Activated CD8-positive, alpha-beta memory T cell treated with anti-CD3 and anti-CD28 coated beads for 48 hours (primary cell): Measurements from ENCODE around the gene SELE.

Experiments
- DNase-seq, 3 experiments: peaks; one replicate each; pipeline ENCODE4 v3.0.0-alpha.2; 2020; ENCODE audit warnings: low read depth in 2 of 3, low spot score in 2 of 3

The SELE gene, protein sequence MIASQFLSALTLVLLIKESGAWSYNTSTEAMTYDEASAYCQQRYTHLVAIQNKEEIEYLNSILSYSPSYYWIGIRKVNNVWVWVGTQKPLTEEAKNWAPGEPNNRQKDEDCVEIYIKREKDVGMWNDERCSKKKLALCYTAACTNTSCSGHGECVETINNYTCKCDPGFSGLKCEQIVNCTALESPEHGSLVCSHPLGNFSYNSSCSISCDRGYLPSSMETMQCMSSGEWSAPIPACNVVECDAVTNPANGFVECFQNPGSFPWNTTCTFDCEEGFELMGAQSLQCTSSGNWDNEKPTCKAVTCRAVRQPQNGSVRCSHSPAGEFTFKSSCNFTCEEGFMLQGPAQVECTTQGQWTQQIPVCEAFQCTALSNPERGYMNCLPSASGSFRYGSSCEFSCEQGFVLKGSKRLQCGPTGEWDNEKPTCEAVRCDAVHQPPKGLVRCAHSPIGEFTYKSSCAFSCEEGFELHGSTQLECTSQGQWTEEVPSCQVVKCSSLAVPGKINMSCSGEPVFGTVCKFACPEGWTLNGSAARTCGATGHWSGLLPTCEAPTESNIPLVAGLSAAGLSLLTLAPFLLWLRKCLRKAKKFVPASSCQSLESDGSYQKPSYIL

DNA sequence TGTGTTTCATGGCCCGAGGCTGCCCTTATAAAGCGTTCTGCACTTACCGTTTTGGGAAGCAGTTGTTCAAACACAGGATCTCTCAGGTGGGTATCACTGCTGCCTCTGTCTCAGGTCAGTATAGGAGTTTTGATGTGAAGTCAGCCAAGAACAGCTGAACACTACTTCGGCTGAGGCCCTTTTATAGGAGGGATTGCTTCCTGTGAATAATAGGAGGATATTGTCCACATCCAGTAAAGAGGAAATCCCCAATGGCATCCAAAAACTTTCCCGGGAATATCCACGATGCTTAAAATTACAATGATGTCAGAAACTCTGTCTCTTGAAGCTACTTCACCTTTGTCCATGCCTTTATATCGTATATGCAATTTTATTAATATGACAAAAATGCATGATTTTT is at the start of gene SELE:
SELE (minus strand) TSS at position 156 of the 400 bp plus-strand sequence. CDS start 467 bp downstream, outside the sequence.
- DNase-seq, result no peak

DNA sequence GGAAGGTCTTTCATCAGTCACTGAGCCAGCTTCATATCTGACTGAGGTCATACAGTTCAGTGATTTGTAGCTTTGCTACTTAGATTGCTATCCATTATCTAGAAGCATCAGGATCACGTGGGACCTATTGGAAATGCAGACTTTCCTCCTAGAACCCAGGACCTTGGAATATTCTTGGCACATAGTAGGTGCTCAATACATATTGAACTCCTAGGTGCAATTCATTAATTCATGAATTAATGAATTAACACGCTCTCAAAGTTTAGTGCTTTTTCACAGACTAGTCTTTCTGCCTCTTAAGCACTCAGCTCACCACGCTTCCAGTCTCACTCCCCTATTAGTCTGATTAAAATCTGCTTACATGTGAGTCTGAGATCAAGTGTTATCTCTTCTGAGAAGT is 48.7 kb upstream of the SELE start:
- DNase-seq, result no peak

DNA sequence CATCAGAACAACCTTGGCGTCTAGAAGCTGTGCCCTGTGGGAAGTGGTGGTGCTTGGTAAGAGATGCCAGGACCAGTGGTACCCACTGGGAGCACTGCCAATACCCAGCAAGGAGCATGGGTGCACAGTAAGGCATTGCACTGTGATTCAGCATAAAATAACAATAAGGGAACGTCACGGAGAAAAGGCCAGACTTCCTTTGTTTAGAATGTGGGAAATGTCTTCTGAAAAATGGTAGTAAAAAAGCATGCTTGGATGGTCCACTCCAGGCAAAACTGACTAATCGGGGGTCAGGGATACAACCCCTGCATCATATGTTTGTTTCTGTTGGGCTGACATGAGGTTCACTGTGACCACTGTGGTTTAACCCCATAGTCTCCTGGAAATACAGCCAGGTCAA is 46.1 kb upstream of the SELE start:
- DNase-seq, result no peak

DNA sequence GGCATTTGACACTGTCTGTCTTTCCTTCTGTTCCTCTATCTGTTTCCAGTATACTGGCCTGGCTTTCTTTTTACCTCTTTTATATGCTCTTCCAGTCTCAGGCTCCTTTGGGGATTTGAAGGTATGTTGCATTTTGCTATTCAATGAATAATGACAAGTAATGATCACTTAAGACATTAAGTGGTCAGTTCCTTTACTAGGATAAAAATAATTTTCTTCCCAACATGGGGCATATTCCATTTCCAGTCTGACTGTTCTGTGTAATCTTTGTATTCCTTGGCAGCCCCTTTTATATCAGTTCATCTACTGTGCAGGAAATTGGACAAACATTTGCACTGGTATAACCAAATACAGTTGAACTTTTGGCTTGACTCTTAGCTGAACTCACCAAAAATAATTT is 45.3 kb upstream of the SELE start:
- DNase-seq, result no peak

DNA sequence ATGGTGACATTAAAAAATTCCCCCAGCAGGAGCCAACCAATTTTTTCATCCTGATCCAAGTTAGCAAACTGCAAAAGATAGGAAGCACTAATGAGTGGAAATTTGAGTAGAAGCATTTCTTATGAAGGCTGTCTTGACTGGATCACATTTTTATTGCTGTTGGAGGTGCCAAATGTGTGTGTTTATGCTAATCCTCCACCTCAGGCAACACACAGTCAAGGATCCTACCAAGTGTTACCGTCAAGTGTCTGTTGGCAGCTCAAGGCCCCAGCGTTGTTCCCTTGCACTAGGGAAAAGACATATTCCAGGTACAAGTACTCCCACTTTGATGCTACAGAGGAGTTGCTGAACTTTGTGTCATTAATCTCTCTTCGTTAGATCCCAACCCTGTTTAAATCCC is 42.6 kb upstream of the SELE start:
- DNase-seq, result no peak

DNA sequence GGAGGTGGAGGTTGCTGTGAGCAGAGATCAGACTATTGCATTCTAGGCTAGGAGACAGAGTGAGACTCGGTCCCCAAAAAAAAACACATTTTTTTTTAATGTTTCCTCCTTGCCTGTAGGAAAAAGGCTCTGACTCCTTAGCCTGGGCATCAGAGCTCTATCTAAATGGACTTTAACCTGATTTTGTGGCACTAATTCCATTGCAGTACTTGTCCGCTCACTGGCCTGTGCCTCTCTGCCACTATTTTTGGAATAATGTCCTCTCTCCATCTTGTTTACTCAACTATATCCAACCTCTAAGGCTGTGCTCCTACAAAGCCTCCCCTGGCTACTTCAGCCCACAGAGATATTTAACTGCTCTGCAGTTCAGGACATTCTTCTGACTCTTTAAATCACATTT is 34.3 kb upstream of the SELE start:
- no peak for DNase-seq

DNA sequence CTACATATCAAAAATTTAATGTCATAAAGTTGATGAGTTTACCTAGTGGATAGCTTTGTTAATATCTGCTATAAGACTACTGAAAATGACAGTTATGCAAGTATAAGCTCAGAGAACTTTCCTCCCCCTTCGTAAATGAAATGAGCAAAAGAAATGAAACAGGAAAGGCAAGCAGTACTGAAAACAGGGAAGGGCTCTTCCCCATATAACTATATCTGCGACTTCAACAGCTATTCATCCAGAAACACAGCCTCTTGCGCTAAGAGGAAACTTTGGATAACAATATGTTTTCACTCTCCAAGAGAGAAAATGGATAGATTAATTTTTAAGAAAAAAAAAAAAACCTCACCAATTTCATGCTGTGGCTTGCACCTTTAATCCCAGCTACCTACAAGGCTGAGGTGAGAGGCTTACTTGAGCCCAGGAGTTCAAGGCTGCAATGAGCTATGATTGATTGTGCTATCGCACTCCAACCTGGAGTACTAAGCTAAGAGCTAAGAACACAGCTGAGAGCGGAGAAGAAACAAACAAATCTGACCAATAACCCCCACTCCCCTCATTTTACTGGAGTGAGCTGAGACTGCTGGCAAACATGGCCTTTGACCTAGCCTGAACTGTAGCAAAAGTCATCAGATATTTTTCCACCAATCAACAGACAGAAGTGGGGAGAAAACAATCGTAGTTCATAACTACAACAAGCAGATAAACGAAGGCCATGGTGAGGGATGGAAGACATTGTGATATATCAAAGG is 31.9 kb upstream of the SELE start:
- no peak for DNase-seq

DNA sequence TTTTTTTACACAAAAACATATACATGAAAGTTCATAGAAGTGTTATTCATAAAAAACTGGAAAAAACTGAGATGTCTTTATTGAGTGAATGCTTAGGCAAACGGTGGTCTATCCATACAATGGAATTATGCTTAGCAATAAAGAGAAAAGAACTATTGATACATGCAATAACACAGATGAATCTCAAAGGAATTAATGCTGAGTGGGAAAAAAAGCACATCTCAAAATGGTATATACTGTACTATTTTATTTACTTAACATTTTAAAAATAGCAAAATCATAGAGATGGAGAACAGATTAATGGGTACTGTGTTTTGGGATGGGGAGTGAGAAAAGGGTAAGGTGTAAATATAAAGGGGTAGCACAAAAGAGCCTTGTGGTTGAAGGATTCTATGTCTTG is 31.0 kb upstream of the SELE start:
- DNase-seq, result no peak

DNA sequence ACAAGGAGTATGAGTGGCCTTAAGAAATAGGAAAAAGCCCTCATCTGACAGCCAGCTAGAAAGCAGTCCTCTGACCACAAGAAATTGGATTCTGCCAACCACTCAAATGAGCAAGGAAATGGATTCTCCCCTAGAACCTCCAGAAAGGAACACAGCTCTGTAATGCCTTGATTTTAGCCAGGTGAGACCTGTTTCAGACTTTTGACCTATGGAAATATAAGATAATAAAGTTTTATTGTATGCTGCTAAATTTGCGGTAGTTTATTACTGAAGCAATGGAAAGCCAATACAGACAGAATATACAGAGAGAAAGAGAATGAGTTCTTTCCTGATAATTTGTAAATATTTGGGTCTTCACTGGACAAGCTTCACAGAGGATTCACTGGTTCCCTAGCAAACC is 28.8 kb upstream of the SELE start:
- no peak for DNase-seq

DNA sequence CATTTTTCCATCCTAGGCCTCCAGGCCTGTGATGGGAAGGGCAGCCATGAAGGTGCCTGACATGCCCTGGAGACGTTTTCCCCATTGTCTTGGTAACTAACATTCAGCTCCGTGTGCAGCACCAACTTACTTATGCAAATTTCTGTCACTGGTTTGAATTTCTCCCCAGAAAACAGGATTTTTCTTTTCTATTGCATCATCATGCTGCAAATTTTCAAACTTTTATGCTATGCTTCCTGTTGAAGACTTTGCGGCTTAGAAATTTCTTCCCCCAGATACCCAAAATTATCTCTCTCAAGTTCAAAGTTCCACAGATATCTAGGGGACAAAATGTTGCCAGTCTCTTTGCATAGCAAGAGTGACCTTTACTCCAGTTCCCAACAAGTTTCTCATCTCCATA is 25.2 kb upstream of the SELE start:
- no peak for DNase-seq

DNA sequence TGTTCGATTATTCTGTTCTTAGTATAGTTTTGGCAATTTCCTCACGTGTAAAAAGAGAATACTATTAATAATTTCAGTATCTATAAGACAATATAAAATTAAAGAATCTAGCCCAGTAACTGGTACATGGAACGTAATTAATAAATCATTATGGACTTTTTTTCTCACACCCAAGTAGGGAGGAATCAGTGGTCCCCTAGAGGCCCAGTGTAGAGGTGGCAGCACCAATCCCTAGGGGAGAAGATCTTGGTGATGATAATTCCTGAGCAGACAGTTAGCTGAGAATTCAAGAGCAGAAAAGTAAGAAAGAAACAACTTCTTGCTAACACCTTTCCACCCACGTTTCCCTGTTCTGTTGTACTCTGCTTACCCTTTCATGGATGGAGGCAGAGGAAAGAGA is 19.7 kb upstream of the SELE start:
- no peak for DNase-seq

DNA sequence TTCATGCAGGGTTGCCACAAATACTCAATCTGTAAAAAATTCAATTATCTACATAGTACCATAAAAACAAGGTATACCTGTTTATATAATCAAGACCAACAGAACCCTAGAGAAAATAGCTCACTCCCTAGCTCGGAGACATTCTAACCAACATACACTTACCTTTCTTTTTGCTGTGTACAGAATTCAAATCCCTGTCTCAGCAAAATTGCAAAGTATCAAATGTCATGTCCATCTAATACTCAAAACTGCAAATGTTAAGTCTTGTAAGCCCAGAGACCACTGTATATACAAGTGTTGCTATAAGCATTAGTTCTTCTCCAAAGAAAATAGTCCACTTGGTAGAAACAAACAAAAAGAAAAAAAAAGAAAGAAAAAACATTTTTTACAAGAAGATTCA is 16.2 kb upstream of the SELE start:
- DNase-seq, result no peak

DNA sequence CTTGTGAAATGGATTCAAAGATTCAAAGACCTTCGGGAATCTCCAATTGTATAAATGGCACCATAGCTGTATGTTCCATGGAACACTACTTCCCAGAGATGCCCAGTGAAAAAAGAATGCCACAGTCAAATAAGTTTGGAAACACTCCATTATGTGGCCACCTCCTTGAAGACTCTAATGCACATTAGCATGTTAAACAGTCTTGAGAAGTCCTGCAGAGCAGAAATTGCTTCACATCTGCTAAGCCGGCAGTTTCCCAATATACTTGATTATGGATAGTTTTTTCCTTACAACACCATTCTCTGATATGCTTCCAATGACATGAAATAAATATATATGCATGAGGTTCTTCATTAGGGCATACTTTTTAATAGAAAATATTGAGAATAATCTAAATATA is 12.7 kb upstream of the SELE start:
- no peak for DNase-seq

DNA sequence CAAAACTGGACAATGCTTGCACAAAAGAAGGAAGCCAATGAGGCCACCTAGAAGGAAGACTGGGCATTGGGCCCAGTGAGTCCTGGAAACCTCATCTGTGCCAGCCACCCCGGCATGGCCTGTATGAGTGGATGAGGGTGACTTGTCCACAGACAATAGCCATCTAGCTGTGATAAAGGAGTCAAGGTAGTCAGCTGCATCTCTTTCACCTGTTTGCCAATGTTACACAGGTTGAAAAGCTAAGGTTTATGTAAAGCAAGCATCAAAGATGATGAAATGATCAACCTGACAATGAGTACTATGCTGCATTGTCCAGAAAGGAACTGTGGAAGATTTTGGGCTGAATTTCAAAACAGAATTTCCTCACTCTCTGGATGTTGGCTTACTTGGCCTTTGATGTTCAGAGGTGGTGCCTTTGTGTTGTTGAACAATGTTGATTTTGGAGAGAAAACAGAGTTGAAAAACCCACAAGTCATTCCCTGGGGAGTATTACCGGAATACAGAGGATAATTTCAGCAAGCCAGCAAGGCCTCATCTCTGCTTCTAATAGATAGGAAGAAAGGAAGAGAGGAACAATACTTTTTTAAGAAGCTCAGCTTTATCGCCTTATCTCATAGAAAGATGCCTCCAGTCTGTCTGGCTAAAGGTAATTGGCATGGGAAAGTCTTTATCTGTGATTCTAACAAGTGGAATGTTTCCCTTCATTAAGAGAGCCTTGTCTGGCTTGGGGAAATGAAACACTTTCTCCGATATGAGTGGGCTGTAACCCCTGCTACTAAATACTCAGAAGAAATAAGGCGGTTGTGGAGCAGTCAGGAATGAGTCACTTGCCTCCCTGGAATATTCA is 11.4 kb upstream of the SELE start:
- no peak for DNase-seq

DNA sequence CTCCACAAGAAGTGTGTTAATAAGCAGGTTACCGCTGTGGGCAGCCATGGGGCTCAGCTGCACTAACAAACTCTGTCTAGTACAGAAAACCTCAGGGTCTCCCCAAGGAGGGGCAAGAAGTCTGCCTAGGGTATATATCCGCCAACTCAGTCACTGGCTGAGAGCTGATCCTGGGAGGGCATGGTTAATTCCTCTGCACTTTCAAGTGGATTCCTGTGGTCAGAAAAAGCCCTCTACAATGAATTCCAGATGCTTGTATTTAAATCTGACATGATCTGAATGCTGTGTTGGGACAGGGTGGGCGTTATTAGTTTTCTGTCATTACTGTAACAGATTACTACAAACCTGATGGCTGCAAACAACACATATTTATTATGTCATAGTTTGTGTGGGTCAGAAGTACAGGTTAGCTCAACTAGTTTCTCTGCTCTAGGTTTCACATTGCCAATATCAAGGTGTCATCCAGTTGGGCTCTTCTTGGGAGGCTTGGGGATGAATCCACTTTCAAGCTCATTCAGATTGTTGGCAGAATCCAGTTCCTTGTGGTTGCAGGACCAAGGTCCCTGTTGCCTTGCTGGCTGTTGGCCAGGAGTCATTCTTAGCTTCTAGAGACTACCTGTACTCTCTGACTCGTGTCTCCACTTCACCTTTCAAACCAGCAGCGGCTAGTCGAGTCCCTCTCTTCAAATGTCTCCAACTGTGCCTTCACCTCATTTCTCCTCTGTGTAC is 8.0 kb upstream of the SELE start:
- DNase-seq, result no peak

DNA sequence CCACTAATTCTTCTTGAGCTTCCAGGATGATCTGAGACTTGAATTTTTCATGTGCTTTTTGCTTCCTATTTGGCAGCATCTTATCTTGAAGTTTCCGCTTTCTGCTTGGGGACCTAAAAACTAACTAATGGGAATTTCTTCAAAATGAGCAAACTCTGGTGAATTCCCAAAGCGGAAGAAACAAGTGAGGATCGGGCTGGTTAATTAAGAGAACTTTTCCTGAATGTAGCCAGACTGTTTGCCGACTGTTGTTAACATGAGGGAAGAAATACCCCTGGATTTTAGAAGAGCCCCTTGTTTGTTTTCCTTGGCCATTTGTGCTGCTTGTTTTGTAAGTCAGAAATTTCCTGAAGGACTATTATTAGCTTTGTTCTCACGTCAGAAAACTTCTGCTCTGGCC is 6.1 kb upstream of the SELE start:
- DNase-seq, result no peak

DNA sequence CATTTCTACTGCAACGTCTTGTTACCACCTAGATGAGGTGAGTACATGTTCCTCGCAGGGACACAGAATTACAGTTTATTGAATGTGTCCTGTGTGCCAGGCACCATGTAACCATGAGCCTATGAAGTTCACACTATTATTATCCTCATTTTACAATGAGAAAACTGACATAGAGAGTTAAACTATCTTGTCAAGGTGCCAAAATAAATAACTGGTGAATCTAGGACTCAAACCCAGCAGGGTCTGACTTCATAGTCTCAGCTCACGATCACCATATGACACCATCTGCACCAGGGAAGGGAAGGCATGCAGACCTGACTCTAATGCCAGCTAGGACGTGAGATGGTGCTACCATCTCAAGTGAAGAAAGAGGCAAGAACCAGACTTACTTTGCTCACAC is 2.4 kb downstream of the SELE start:
- DNase-seq, result no peak

DNA sequence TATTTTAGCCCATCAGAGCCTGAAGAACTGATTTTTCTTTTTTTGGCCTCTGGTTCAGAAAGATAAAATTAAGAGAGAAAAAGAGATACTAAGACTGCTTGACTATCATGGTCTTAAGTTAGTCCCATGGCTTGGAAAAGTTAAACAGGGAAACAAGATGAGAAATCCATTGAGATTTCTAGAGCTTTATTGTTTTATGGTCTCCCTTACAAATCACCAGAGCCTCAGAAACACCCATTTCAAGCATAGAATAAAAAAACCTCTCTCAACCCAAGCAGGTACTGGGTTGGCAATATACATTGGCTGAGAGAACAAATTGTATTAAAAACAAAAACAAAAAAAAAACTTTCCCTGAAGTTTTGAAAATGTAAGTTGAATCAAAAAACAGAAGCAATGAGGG is 3.9 kb downstream of the SELE start:
- no peak for DNase-seq

DNA sequence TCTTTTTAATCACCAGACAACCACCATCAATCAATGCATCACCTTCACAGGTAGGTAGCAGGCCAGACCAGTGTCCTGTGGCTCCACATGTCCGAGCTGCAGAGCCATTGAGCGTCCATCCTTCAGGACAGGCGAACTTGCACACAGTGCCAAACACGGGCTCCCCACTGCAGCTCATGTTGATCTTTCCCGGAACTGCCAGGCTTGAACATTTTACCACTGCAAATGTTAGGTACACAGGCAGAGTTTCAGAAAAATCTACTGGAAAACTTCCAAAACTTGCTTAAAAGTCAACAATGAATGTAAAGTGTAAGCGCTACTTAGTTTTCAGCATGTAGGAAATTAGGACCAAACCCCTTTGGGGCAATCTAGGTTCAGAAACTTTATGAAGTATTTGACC is 6.6 kb downstream of the SELE start:
- DNase-seq, result no peak

DNA sequence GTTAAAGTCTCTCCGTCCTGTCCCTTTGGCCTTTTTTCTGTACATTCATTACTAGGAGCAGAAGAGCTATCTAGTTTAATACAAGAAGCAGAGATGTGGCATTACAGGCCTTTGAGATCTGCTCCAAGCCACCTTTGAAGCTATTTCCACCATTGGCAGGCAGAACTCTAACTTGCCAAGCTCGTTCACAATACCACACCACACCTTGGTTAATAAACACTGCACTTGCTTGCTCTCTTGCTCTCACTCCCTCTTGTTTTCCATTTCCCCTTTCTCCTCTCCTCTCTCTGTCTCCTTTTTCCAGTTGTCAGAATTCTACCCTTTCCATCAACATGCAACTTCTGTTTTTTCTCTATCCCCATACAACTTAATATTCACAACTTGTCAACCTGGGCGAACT is 7.0 kb downstream of the SELE start:
- DNase-seq, result no peak

DNA sequence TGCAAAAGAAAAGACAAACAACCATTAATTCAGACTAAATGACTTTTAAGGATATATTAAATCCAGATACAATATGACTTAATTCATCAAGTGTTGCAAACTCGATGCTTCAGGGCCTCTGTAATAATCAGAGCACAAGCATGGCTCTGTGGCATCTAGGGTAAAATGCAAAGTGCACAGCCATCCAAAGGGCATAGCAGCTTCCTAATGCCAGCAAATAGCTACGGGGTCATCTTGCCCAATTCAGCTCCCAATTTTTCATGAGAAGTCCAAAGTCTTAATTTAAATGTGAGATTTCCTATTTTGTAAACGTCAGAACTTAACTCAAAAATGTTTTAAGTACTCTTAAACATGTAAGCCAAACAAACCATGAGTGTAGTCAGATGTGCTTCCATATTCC is 7.9 kb downstream of the SELE start:
- DNase-seq, result no peak
